ENCODE data around the gene ICAM3.
A peak's percentile ranks its signal among the peaks of the same experiment; 100 is the strongest.

Gene ICAM3

DNA sequence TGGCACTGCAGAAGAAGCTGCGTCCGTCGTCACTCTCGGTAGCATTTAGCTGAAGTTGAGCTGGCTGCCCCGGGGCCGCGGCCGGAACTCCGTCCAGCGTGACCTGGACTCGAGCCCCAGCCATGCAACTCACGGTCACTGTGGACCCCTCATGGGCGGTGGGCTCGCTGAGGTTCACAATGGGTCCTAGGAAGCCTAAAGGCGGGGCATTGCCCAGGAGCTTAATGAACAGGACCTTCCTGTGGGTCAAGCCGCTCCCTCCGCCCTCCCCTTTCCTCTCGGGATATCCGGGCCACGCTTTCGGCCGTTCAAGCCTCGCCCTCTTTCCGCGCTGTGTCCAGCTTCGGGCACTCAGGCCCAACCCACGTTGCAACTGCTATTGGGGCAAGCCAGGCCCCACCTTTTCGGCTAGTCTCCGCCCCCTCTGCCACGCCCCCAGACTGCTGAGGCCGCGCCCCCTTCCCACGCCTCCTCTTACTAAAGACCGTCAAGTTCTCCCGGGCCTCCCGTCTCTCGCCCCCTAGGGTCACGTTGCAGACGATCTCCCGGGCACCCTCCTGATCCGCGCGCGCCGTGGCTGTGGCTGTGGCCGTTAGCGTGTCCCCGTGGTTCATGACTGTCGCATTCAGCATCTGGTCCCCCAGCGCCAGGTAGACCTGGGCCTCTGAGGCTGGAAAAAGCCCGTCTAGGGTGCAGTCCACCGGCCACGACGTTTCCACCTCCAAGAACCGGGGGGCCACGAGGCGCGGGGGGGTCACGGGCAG, 4.7 kb downstream of the ICAM3 start:
- Mint-ChIP-seq H3K9me3 (no peaks in the 10 kb centered on the region), H3K27ac (no peak overlapping the region), H3K36me3 (peaks cover 50% of the 10 kb centered on the region), H3K4me1 (peaks cover 63% of the 10 kb centered on the region), H3K4me3 (no peak overlapping the region), H3K27me3 (no peaks in the 10 kb centered on the region)
- CTCF ChIA-PET: no interaction called here
- DNase-seq: peak; percentile 54

DNA sequence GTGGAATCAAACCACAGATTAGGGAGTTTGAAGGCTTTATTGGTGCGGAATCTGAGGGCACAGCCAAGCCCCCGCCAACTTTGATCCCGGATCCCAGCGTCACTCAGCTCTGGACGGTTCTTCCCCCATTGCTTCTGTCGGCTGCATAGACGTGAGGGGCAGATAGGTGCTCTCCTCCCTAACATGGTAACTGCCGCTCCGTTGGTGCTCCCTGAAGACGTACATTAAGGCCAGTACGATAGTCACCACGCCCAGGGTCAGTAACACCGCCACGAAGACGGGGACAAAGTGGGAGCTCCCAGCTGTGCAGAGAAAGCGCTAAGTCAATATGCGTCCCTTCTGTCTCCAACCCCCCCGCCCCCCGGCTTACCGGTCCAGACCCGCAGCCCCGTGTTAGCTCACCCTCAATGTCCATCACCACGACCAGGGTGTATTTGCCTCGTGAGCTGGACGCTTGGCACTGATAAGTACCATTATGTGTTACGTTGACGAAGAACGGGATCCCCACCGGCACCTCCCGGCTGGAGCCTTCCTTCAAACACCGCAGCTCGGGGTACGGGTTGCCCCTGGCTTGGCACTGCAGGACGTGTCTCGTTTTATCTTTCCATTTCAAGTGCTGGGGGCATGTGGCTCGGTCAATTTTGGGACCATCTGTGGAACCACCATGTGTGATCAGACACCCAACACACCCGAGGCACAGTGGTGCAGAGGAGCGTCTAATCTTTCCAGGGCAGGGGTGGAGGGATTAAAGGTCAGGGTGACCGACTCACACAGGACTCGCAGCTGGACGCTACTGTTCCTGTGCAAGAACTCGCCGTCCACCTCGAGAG, 5.5 kb downstream of the ICAM3 start:
- DNase-seq: no peak
- Mint-ChIP-seq H3K4me3 (peak overlapping the region; percentile 95), H3K4me1 (peaks cover 58% of the 10 kb centered on the region), H3K9me3 (no peaks in the 10 kb centered on the region), H3K36me3 (peaks cover 51% of the 10 kb centered on the region), H3K27me3 (no peaks in the 10 kb centered on the region), H3K27ac (peak overlapping the region; percentile 93)
- CTCF ChIA-PET: interaction anchor here (1.0 to 1.1 kb wide), 4 partner anchors 11 to 63 kb away, joined by 3 to 9 read pairs (median 6); partner anchors contain the start of gene ICAM1

DNA sequence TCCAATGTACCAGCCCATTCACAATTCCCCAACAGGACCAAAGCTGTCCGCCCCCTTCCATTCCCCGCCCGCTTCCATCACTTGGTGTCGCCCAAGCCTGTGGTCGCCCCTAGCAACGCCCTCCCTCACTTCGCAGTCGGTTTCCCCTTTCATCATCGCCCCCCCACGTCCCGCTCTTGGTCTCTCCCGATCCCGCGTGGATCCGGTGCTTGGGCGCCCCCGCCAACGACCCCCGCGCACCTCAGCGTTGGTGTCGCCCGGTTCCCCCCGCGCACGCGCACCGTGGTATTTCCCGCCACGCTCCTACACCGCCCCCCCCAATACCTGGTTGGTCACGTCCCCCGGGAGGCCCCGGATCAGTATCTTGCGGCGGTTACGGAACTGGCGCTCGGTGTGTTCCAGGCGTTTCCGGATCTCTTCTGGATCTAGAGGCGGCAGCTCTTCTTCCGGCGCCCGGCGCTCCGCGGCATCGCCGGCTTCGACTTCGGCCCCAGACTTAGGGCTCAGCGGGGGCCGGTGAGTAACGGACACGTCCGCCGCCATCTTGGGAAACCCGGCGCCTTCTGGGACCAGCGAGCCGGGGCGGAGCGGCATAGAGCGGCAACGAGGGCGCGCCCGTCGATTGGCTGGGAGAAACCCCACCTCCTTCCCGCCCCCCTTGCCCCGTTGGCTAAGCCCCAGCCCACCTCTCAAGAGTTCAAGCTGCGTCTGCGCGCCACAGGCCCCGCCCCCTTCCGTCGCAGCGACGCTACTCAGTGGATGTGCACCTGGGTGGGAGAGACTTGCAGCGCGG, 6.3 kb downstream of the ICAM3 start, which contains the start of gene RAVER1:
TSS of gene RAVER1 (minus strand) at position 565 of the 793 bp plus-strand sequence. CDS start at position 543, 22 bp downstream.
- no peaks in the 10 kb centered on the region for H3K27me3 Mint-ChIP-seq
- peak within 1 kb of the TSS; percentile 95 for H3K4me3 Mint-ChIP-seq
- H3K27ac Mint-ChIP-seq: peak within 1 kb of the TSS; percentile 93
- peaks cover 50% of the 10 kb centered on the region for H3K4me1 Mint-ChIP-seq
- H3K9me3 Mint-ChIP-seq: no peaks in the 10 kb centered on the region
- CTCF ChIA-PET: interaction anchor here (1.0 to 1.1 kb wide), 4 partner anchors 12 to 62 kb away, joined by 3 to 9 read pairs (median 6); partner anchors contain the start of gene ICAM1
- H3K36me3 Mint-ChIP-seq: peaks cover 47% of the 10 kb centered on the region
- DNase-seq: peak; percentile 99

DNA sequence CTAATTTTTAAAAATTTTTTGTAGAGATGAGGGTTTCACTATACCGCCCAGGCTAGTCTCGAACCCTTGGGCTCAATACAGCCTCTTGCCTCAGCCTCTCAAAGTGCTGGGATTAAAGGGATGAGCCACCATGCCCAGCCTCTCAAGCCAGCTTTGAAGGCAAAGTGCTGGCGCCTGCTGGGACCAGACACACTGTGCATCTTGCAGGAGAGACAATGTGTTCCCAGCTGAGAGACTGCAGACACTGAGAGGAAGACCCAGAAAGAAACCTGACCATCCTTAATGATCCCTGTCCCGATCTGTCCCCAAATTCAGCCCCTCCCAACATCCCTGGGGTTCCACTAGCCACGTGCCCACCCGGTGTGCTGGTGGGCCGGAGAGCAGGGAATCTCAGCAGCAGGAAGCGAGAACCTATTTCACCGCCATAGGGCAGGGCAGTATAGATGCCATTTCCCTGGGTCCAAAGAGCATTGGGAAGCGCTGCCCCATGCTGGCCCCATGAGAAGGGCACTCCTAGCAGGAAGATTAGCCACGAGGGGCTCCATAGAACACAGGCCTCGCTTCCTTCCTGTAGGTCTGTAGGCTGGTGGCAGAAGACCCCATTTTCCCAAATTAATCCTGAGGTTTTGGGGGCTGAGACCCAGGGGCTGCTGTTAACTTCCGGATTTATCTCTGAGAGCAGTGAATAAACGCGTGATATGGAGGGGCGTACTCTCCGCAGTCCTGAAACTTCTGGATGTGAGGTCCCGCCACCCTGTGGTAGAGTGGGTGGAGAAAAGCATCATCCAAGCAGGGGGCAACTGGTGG, 7.1 kb downstream of the ICAM3 start:
- no peak for DNase-seq
- CTCF ChIA-PET: interaction anchor here (1.0 kb wide), 1 partner anchor 12 kb away, joined by 3 read pairs; no protein-coding TSS in a partner anchor
- no peaks in the 10 kb centered on the region for H3K27me3 Mint-ChIP-seq
- H3K4me3 Mint-ChIP-seq: peak overlapping the region; percentile 95
- peaks cover 47% of the 10 kb centered on the region for H3K36me3 Mint-ChIP-seq
- no peaks in the 10 kb centered on the region for H3K9me3 Mint-ChIP-seq
- H3K27ac Mint-ChIP-seq: peak overlapping the region; percentile 93
- peaks cover 48% of the 10 kb centered on the region for H3K4me1 Mint-ChIP-seq

DNA sequence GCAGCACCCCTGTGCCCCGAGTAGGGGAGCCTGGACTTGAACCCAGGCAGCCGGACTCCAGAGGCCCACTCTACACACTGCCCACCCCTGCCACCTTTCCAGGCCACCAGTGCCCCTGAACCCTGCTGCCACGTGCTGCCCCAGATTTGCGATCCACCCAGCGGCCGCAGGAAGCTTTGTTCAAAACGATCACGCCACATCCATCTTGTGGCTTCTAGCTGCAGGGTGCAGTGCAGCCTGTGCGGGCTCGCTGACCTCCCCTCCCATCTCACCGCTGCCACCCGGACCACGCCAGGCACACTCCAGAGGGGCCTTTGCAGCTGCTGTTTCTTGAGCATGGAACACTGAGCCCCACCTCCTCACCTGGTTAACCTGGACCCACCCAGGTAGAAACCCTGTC, 9.9 kb downstream of the ICAM3 start:
- CTCF ChIA-PET: no interaction called here
- Mint-ChIP-seq H3K27ac (no peak overlapping the region), H3K36me3 (peaks cover 43% of the 10 kb centered on the region)

DNA sequence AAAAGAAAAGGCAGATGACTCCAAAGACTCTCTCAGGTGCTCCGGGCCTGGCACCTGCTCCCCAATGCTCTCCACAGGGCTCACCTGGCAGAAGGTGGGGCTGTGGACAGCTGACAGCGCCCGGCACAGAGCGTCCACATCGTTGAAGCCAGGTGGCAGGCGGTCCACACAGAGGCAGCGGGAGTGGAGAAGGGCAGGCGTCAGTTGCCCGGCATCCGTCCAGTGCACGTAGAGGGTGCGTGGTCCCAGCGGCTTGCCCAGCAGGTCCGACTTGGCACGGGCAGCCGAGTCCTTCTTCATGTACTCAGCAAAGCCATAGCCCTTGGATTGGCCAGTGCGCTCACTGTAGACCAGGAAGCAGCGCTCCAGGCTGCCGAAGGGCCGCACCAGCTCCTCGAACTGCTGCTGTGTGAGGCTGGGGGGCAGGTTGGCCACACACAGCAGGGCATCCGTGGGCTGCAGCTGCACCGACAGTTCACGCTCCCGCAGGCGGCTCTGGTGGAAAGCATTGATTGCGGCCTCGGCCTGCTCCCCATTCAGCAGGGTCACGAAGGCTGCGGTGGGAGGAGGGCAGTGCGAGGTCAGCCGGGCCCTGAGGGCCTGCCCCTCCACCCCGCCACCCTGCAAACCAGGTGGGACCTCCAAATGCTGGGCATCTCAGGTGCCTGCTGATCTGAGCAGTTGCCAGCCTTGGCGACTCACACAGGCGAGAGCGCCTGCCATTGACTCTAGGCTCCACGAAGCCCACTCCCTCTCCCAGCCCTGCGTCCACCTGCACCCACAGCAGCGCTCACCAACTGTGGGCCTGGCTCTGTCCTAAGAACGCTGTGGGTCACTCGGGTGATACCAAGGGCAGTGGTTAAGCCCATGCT, 10.6 kb downstream of the ICAM3 start:
- no peak for DNase-seq
- Mint-ChIP-seq H3K9me3 (no peaks in the 10 kb centered on the region), H3K27ac (no peak overlapping the region), H3K27me3 (no peaks in the 10 kb centered on the region), H3K36me3 (peaks cover 42% of the 10 kb centered on the region), H3K4me3 (no peak overlapping the region), H3K4me1 (peaks cover 26% of the 10 kb centered on the region)
- CTCF ChIA-PET: no interaction called here

More for the DNA sequence above, 9.9 kb downstream of the ICAM3 start:
- Mint-ChIP-seq H3K27me3 (no peaks in the 10 kb centered on the region), H3K9me3 (no peaks in the 10 kb centered on the region), H3K4me3 (no peak overlapping the region), H3K4me1 (peaks cover 33% of the 10 kb centered on the region)
- DNase-seq: no peak

DNA sequence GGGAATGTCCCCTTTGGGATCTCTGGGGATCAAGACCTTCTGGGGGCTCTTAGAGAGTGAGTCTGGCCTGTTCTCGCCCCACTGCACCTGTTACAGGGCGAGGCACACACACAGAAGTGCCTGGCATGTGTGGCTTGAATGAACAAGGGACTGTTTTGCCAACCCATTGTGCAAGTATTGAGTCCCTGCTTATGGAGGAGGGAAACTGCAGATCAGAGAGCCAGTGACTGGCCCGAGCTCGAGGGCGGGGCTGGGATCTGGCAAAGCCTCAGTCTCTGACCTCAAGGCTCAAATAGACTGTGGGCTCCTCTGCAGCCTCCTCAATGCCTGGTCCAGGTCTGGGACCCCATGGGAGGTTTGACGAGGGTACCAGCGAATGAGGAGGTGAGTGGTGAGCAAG, 11.6 kb downstream of the ICAM3 start:
- DNase-seq: no peak
- Mint-ChIP-seq H3K4me1 (peaks cover 18% of the 10 kb centered on the region), H3K9me3 (no peaks in the 10 kb centered on the region), H3K36me3 (peaks cover 37% of the 10 kb centered on the region), H3K27me3 (no peaks in the 10 kb centered on the region), H3K4me3 (no peak overlapping the region), H3K27ac (no peak overlapping the region)
- CTCF ChIA-PET: no interaction called here

DNA sequence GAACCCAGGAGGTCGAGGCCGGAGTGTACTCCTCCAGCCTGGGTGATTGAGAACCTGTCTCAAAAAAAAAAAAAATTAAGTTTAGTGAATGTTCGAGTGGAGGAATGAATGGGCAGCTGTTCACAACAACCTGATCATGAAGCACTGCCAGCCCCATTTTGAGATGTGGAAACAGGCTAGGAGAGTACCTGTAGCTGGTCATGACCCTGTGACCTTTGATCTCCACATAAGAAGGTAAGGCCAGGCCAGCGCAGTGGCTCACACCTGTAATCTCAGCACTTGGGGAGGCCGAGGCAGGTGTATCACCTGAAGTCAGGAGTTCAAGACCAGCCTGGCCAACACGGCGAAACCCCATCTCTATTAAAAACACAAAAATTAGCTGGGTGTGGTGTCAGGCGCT, 13.7 kb downstream of the ICAM3 start:
- H3K27me3 Mint-ChIP-seq: no peaks in the 10 kb centered on the region
- CTCF ChIA-PET: interaction anchor here (0.7 to 1.8 kb wide), 3 partner anchors 55 to 76 kb away, joined by 4 to 5 read pairs (median 5); no protein-coding TSS in a partner anchor
- H3K36me3 Mint-ChIP-seq: peaks cover 35% of the 10 kb centered on the region
- H3K27ac Mint-ChIP-seq: no peak overlapping the region
- H3K9me3 Mint-ChIP-seq: no peaks in the 10 kb centered on the region
- DNase-seq: no peak
- no peak overlapping the region for H3K4me3 Mint-ChIP-seq
- peaks cover 6% of the 10 kb centered on the region for H3K4me1 Mint-ChIP-seq

DNA sequence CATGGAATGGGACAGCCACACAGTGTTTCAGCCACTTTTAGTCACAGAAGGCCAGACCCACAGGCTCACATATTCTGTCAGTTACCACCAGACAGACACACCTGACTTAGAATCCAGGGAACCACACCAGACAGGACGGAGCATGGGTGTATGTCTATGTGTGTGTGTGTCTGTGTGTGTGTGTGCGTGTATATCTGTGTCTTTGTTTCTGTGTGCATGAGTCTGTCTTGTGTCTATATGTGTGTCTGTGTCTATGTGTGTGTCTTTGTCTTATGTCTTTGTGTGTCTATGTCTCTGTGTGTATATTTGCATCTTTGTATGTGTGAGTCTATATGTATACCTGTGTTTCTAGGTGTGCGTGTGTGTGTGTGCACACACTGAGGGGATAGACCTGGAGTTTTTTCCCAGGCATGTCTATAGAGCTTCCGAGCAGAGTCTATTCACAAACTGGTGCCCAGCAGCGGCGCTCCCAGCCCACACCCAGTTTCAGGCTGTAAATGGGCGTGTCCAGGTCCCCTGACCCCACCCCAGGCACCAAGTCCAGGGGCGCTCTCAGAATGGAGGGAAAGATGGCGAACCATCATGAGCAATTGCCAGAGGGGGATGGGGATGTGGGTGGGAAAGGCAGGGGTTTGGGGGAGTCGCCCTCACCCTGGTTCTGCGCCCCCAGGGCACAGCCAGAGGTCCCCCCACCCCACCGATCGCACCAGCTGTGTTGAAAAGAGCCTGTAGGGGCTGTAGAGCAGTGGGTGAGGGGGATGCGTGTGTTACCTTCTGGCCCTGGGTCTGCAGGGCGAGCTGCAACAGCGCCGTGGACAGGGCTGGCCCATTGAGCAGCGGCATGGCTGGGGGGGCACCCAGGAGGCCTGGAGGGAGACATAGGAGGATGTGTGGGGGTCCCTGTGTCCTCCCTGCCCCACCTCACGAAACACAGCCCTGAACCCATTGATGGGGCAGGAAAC, 17.3 kb downstream of the ICAM3 start:
- H3K4me3 Mint-ChIP-seq: no peak overlapping the region
- CTCF ChIA-PET: no interaction called here
- no peaks in the 10 kb centered on the region for H3K9me3 Mint-ChIP-seq
- no peaks in the 10 kb centered on the region for H3K4me1 Mint-ChIP-seq
- DNase-seq: no peak
- H3K36me3 Mint-ChIP-seq: peaks cover 35% of the 10 kb centered on the region
- no peaks in the 10 kb centered on the region for H3K27me3 Mint-ChIP-seq
- H3K27ac Mint-ChIP-seq: no peak overlapping the region

DNA sequence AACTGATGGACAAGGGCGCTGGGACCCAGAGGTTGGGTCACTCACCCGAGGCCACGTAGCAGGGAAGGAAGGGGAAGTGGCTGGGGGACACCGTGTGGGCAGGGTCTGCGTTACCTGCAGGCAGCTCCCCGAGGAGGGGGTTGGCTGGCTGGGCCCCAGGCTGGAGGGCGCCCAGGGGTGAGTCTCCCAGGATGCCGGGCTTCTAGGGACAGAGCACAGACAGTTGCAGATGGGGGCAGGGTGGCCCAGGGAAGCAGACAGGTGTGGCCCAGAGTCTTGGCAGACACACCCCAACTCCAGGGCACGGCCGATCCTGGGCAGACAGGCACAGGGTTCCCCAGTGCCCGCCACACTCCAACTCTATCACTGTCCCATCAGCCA, 18.0 kb downstream of the ICAM3 start:
- peaks cover 36% of the 10 kb centered on the region for H3K36me3 Mint-ChIP-seq
- no peak overlapping the region for H3K4me3 Mint-ChIP-seq
- no peak for DNase-seq
- no peaks in the 10 kb centered on the region for H3K4me1 Mint-ChIP-seq
- H3K27ac Mint-ChIP-seq: no peak overlapping the region
- CTCF ChIA-PET: no interaction called here
- no peaks in the 10 kb centered on the region for H3K9me3 Mint-ChIP-seq
- H3K27me3 Mint-ChIP-seq: no peaks in the 10 kb centered on the region

DNA sequence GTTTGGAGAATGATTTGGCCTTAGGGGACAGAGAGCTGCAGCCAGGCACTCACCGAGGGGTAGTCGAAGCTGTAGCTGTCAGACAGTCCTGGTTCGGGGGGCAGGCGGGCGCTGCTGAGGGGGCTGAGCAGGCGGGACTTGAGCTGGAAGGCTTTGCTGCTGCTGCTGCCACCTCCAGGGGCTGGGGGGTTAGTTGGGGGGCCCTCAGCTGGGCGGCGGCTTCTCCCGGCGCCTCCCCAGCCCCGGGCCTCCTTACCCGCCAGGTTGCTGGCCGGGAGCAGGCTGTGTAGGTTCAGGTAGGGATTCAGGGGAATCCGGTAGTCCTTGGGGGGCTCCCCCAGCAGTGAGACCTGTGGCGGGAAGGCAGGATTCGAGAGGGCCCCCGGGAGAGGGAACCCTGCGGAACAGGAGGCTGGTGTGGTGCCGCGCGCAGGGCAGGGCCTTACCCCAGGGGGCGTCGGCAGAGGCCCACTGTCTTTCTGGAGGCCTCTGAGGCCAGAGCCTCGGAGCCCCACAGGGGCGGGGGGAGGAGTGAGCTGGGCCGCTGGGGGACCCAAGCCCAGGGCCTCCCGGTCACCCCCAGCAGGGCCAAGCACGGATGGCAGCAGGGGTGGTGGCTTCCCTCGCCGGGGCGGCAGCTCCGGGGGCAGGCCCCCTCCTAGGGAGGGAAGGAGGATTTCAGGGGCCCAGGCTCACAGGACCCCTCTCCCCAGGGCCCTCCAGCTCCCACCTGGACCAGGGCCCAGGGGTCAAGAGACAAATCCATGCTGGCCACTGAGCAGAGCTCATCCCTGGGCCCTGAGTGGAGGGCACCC, 18.6 kb downstream of the ICAM3 start:
- H3K27me3 Mint-ChIP-seq: no peaks in the 10 kb centered on the region
- H3K4me1 Mint-ChIP-seq: peaks cover 6% of the 10 kb centered on the region
- no peak for DNase-seq
- CTCF ChIA-PET: interaction anchor here (1.4 kb wide), 1 partner anchor 68 kb away, joined by 4 read pairs; no protein-coding TSS in a partner anchor
- no peaks in the 10 kb centered on the region for H3K9me3 Mint-ChIP-seq
- no peak overlapping the region for H3K27ac Mint-ChIP-seq
- H3K4me3 Mint-ChIP-seq: no peak overlapping the region
- H3K36me3 Mint-ChIP-seq: peaks cover 40% of the 10 kb centered on the region
